ENCODE results near the gene TOMM40. TPM values are rescaled to one million over a fixed set of nuclear protein-coding genes. Genes with fewer than 3 reads are reported as not detected.

The TOMM40 gene
- total and polyA plus RNA-seq, 9 of the 15 experiments (the other 6 are each of a cell fraction or from before 2014, with no cell fraction given): 0.89 to 290 (median 160) TPM

DNA sequence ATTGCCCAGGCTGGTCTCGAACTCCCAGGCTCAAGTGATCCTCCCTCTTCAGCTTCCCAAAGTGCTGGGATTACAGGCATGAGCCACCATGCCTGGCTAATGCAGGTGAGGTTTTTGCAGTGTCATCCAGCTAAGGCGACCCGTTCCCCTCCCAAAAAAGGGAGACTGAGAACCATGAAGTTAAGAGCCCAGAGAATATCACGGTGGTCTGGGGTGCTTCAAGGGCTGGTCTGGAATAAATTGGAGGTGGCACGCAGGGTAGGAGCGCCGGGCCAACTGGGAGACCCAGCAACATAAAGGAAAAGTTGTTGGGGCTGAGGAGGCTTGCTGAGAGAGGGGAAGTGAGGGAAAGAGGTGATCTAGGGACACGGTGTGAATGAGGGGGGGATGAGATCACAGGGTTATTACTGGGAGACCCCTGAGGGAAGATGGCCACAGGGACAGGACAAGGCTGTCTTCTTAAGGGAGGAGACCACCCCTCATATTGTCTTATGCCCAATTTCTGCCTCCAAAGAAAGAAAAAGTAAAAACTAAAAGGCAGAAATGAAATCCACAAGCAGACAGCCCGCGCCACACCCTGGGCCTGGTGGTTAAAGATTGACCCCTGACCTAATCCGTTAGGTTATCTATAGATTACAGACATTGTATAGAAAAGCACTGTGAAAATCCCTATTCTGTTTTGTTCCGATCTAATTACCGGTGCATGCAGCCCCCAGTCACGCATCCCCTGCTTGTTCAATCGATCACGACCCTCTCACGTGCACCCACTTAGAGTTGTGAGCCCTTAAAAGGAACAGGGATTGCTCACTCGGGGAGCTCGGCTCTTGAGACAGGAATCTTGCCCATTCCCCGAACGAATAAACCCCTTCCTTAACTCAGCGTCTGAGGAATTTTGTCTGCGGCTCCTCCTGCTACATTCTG is 22.7 kb downstream of the TOMM40 start (continued):
- TF ChIP-seq, protein P1, sequence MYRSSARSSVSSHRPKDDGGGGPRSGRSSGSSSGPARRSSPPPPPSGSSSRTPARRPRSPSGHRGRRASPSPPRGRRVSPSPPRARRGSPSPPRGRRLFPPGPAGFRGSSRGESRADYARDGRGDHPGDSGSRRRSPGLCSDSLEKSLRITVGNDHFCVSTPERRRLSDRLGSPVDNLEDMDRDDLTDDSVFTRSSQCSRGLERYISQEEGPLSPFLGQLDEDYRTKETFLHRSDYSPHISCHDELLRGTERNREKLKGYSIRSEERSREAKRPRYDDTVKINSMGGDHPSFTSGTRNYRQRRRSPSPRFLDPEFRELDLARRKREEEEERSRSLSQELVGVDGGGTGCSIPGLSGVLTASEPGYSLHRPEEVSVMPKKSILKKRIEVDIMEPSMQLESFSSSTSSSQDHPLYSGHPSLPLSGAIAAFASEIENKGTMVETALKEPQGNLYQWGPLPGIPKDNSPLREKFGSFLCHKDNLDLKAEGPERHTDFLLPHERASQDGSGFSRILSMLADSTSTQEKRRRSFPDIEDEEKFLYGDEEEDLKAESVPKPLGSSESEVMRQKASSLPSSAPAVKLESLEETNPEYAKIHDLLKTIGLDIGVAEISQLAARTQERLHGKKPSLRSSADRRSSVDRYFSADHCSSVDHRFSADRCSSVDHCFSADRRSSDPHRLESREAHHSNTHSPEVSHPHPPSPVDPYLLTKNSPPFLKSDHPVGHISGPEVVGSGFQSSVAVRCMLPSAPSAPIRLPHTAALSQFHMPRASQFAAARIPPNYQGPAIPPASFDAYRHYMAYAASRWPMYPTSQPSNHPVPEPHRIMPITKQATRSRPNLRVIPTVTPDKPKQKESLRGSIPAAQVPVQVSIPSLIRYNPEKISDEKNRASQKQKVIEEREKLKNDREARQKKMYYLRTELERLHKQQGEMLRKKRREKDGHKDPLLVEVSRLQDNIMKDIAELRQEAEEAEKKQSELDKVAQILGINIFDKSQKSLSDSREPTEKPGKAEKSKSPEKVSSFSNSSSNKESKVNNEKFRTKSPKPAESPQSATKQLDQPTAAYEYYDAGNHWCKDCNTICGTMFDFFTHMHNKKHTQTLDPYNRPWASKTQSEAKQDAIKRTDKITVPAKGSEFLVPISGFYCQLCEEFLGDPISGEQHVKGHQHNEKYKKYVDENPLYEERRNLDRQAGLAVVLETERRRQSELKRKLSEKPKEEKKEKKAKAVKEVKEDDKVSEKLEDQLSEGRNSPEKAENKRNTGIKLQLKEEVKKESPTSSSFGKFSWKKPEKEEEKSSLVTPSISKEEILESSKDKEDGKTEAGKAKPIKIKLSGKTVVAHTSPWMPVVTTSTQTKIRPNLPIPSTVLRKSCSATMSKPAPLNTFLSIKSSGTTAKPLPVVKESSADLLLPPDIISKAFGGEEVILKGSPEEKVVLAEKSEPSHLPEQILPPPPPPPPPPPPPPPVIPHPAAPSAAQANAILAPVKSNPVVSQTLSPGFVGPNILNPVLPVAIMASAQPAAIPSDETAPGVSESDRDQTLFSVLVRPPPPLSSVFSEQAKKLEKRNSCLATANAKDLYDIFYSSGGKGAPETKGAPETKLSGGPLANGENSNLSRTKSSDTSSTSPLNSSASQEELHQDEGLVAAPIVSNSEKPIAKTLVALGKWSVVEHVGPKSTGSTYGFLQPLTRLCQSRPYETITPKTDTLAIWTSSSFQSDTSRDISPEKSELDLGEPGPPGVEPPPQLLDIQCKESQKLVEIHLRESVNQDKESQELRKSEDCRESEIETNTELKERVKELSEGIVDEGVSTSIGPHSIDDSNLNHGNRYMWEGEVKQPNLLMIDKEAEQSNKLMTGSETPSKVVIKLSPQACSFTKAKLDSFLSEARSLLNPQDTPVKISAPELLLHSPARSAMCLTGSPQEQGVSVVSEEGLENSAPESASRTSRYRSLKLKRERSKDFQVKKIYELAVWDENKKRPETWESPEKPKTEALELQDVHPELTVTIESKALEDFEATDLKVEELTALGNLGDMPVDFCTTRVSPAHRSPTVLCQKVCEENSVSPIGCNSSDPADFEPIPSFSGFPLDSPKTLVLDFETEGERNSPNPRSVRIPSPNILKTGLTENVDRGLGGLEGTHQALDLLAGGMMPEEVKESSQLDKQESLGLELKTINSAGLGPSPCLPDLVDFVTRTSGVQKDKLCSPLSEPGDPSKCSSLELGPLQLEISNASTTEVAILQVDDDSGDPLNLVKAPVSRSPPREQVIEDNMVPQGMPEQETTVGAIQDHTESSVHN (IDR thresholded peaks at IDR 0.05; ENCODE audit: borderline replicate concordance in 1 of 2, low read depth in 1 of 2): peak in 1 of 2 experiments; percentile 41; a peak in 2 of 4 replicates
- TF ChIP-seq ZNF766 (CRISPR knock-in tag; conservative IDR thresholded peaks at IDR 0.05): peak; percentile 67; the same call in 1 of the 2 replicates
- TF ChIP-seq ZFX (CRISPR knock-in tag; IDR thresholded peaks at IDR 0.05): peak; percentile 58; the same call in 1 of the 2 replicates
- TF ChIP-seq, protein P2, sequence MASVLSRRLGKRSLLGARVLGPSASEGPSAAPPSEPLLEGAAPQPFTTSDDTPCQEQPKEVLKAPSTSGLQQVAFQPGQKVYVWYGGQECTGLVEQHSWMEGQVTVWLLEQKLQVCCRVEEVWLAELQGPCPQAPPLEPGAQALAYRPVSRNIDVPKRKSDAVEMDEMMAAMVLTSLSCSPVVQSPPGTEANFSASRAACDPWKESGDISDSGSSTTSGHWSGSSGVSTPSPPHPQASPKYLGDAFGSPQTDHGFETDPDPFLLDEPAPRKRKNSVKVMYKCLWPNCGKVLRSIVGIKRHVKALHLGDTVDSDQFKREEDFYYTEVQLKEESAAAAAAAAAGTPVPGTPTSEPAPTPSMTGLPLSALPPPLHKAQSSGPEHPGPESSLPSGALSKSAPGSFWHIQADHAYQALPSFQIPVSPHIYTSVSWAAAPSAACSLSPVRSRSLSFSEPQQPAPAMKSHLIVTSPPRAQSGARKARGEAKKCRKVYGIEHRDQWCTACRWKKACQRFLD (CRISPR knock-in tag; IDR thresholded peaks at IDR 0.05): peak; percentile 78; the same call in 1 of the 2 replicates
- TF ChIP-seq JUND (IDR thresholded peaks at IDR 0.05; ENCODE audit: borderline replicate concordance, low read depth, low read length): 0 out of 2 replicates have a peak, but pooled peaks have one; percentile 8
- peak; percentile 11; the same call in 1 of the 3 replicates for TF ChIP-seq JUND (tag; IDR thresholded peaks at IDR 0.05; ENCODE audit: borderline replicate concordance, low read depth, low read length)
- TF ChIP-seq ADNP (tag; IDR thresholded peaks at IDR 0.05): peak; percentile 83
- TF ChIP-seq NCOA1 (IDR thresholded peaks at IDR 0.05; ENCODE audit: low read depth): peak; percentile 88
- peak; percentile 90 for TF ChIP-seq LEF1 (IDR thresholded peaks at IDR 0.05)
- TF ChIP-seq NFRKB (IDR thresholded peaks at IDR 0.05; ENCODE audit: low read depth): peak; percentile 58
- 0 out of 2 replicates have a peak, but pooled peaks have one; percentile 34 for TF ChIP-seq ELF1 (tag; IDR thresholded peaks at IDR 0.05)
- TF ChIP-seq SMARCC2 (IDR thresholded peaks at IDR 0.05; ENCODE audit: low read depth): 0 out of 2 replicates have a peak, but pooled peaks have one; percentile 49
- TF ChIP-seq CXXC5 (CRISPR knock-in tag; IDR thresholded peaks at IDR 0.05): peak; percentile 62
- peak; percentile 88 for TF ChIP-seq DPF2 (IDR thresholded peaks at IDR 0.05)
- peak; percentile 34; the same call in 1 of the 2 replicates for TF ChIP-seq PHB2 (IDR thresholded peaks at IDR 0.05; ENCODE audit: low read depth)

Measured in K562 (cell line).